SJSA1 (cell line): Measurements from ENCODE around the gene MUC20. TPM values are rescaled to one million over a fixed set of nuclear protein-coding genes. Genes with fewer than 3 reads are reported as not detected.
"Not testable (repeated sequence)": the region's sequence is repeated elsewhere in the genome, so short reads cannot be mapped to it uniquely, and the experiment has no call there.

Experiments
- DNase-seq, 2 experiments: peaks; one replicate each; pipeline ENCODE4 v3.0.0-alpha.2; 2015 to 2020; ENCODE audit warnings: low spot score in 2 of 2, low read depth in 1 of 2
- H3K27ac ChIP-seq: fragments of 250-450 bp; sonication (Bioruptor Pico); 2 replicates; pipeline ENCODE4 v1.5.1; 2020; ENCODE audit warnings: mild to moderate bottlenecking, moderate library complexity
- H3K27me3 ChIP-seq: fragments of 250-450 bp; sonication (Bioruptor Pico); replicated peaks from 2 replicates; pipeline ENCODE4 v1.5.1; 2020; ENCODE audit warnings: mild to moderate bottlenecking, moderate library complexity
- H3K36me3 ChIP-seq: fragments of 250-450 bp; sonication (Bioruptor Pico); 2 replicates; pipeline ENCODE4 v1.5.1; 2020; ENCODE audit warnings: mild to moderate bottlenecking
- H3K4me1 ChIP-seq: fragments of 250-450 bp; sonication (Bioruptor Pico); replicated peaks from 2 replicates; pipeline ENCODE4 v1.6.1; 2021; ENCODE audit warnings: mild to moderate bottlenecking
- H3K4me3 ChIP-seq: fragments of 250-450 bp; sonication (Bioruptor Pico); 2 replicates; pipeline ENCODE4 v1.5.1; 2020; ENCODE audit warnings: mild to moderate bottlenecking
- H3K9me3 ChIP-seq: fragments of 250-450 bp; sonication (Bioruptor Pico); replicated peaks from 2 replicates; pipeline ENCODE4 v1.5.1; 2020; ENCODE audit warnings: mild to moderate bottlenecking
- total RNA-seq: library from RNA; depleted of rRNA; stranded (reverse); fragments of >200 nt; shearing (Covaris generic); gene quantifications from 2 replicates; pipeline ENCODE4 v1.2.3, GENCODE V29; 2014

Gene MUC20
- total RNA-seq, 1 experiment from 2014 or later = not detected

DNA sequence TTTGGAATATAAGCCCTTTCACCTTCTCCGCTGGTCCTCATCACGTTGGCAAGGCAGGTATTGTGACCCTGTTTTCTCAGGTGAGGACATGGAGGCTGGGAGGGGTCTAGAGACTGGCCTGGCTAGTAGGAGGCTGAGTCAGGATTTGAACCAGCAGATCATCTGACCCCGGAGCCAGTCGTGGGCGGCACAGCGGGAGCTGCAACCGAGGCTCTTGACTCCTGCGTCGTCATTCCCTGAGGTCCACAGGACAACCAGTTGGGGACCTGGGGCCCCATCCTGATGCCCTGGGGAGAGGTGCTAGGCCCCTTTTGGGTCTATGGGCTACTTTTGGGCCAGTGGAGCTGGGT lies 2.2 kb downstream of the MUC20 start:
- not testable (repeated sequence) for DNase-seq, H3K36me3 ChIP-seq, H3K4me1 ChIP-seq, H3K9me3 ChIP-seq, H3K4me3 ChIP-seq, H3K27ac ChIP-seq
- peaks cover 16% of the 10 kb centered on the region for H3K27me3 ChIP-seq

DNA sequence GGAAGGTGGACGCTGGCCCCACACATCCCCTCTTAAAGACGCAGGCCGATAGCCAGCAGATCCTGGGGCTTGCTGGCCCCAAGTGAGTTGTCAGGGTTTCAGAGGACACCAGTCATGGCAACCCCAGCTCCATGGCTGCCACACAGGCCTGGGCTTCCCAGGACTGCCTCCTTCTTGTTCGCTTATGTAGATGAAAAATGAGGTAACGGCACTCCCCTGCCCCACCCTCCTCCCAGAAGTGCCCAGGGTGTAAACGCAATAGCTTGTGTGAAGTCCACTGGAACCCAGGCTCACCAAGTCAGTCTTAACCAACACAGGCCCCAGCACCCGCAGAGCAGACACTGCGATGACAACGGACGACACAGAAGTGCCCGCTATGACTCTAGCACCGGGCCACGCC lies 3.6 kb downstream of the MUC20 start:
- not testable (repeated sequence) for DNase-seq, H3K4me1 ChIP-seq, H3K9me3 ChIP-seq, H3K4me3 ChIP-seq, H3K36me3 ChIP-seq, H3K27ac ChIP-seq
- H3K27me3 ChIP-seq = peaks cover 11% of the 10 kb centered on the region

DNA sequence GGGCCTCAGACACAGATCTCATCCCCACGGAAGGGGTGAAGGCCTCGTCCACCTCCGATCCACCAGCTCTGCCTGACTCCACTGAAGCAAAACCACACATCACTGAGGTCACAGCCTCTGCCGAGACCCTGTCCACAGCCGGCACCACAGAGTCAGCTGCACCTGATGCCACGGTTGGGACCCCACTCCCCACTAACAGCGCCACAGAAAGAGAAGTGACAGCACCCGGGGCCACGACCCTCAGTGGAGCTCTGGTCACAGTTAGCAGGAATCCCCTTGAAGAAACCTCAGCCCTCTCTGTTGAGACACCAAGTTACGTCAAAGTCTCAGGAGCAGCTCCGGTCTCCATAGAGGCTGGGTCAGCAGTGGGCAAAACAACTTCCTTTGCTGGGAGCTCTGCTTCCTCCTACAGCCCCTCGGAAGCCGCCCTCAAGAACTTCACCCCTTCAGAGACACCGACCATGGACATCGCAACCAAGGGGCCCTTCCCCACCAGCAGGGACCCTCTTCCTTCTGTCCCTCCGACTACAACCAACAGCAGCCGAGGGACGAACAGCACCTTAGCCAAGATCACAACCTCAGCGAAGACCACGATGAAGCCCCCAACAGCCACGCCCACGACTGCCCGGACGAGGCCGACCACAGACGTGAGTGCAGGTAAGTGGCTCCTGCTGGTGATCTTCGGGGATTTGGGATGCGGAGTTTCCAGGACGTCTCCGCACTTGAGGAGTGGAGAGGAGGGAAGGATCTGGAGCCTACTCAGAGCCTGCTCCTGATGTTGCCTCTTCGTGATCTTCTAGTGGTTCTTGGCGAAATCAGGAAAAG lies 5.3 kb downstream of the MUC20 start:
- DNase-seq, H3K36me3 ChIP-seq, H3K9me3 ChIP-seq, H3K27ac ChIP-seq, H3K4me3 ChIP-seq, H3K4me1 ChIP-seq: not testable (repeated sequence)
- peaks cover 14% of the 10 kb centered on the region for H3K27me3 ChIP-seq

DNA sequence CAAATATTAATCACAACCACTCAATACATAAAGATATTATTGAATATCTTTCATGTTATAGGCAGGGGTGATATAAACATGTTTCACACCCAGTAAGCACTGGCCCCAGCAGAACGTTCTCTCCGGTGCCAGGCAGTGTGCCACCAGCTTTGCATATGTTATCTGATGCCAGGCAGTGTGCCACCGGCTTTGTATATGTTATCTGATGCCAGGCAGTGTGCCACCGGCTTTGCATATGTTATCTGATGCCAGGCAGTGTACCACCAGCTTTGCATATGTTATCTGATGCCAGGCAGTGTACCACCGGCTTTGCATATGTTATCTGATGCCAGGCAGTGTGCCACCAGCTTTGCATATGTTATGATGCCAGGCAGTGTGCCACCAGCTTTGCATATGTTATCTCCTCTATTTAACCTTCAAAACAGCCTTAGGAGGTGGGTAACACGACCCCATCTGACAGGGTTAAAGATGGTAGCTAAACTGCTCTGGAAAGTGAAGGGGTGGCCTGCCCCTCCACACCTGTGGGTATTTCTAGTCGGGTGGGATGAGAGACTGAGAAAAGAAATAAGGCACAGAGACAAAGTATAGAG lies 6.9 kb downstream of the MUC20 start:
- peaks cover 17% of the 10 kb centered on the region for H3K27me3 ChIP-seq
- no peak for DNase-seq
- no peaks in the 10 kb centered on the region for H3K36me3 ChIP-seq

DNA sequence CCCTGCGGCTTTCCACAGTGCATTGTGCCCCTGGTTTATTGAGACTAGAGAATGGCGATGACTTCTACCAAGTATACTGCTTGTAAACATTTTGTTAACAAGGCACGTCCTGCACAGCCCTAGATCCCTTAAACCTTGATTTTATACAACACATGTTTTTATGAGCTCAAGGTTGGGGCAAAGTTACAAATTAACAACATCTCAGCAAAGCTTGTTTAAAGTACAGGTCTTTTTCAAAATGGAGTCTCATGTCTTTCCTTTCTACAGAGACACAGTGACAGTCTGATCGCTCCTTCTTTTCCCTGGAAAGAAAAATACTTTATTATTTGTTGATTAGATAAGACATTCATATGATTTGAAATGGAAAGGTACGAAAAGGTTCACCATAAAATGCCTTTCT lies 8.0 kb downstream of the MUC20 start:
- H3K9me3 ChIP-seq, H3K27ac ChIP-seq, DNase-seq, H3K4me3 ChIP-seq, H3K36me3 ChIP-seq, H3K4me1 ChIP-seq: not testable (repeated sequence)
- peaks cover 25% of the 10 kb centered on the region for H3K27me3 ChIP-seq

More for the DNA sequence above, 6.9 kb downstream of the MUC20 start:
- Histone ChIP-seq H3K27ac (no peak overlapping the region), H3K9me3 (no peaks in the 10 kb centered on the region), H3K4me3 (no peak overlapping the region), H3K4me1 (no peaks in the 10 kb centered on the region)

- no peak overlapping the region for H3K27ac ChIP-seq
- H3K36me3 ChIP-seq = no peaks in the 10 kb centered on the region
- no peaks in the 10 kb centered on the region for H3K9me3 ChIP-seq
- H3K4me3 ChIP-seq = no peak overlapping the region
- peaks cover 28% of the 10 kb centered on the region for H3K27me3 ChIP-seq
- no peaks in the 10 kb centered on the region for H3K4me1 ChIP-seq
- DNase-seq = no peak
These were observed 8.9 kb downstream of the MUC20 start for GRCh38 chr3:195729476-195730251.

GRCh38 chr3:195731356-195731905 lies 10.7 kb downstream of the MUC20 start:
- Histone ChIP-seq H3K27ac (no peak overlapping the region), H3K36me3 (no peaks in the 10 kb centered on the region), H3K4me1 (no peaks in the 10 kb centered on the region), H3K9me3 (no peaks in the 10 kb centered on the region), H3K27me3 (peaks cover 40% of the 10 kb centered on the region), H3K4me3 (no peak overlapping the region)
- no peak for DNase-seq

- Histone ChIP-seq H3K4me1 (no peaks in the 10 kb centered on the region), H3K27ac (no peak overlapping the region), H3K4me3 (no peak overlapping the region), H3K27me3 (peaks cover 48% of the 10 kb centered on the region), H3K36me3 (no peaks in the 10 kb centered on the region), H3K9me3 (no peaks in the 10 kb centered on the region)
- no peak for DNase-seq
These were observed 12.2 kb downstream of the MUC20 start for GRCh38 chr3:195732940-195733339.

- no peak for DNase-seq
- H3K9me3 ChIP-seq = no peaks in the 10 kb centered on the region
- peaks cover 34% of the 10 kb centered on the region for H3K27me3 ChIP-seq
- no peaks in the 10 kb centered on the region for H3K4me1 ChIP-seq
- no peak overlapping the region for H3K4me3 ChIP-seq
- no peaks in the 10 kb centered on the region for H3K36me3 ChIP-seq
- no peak overlapping the region for H3K27ac ChIP-seq
These were observed 14.4 kb downstream of the MUC20 start for GRCh38 chr3:195735036-195735695.

DNA sequence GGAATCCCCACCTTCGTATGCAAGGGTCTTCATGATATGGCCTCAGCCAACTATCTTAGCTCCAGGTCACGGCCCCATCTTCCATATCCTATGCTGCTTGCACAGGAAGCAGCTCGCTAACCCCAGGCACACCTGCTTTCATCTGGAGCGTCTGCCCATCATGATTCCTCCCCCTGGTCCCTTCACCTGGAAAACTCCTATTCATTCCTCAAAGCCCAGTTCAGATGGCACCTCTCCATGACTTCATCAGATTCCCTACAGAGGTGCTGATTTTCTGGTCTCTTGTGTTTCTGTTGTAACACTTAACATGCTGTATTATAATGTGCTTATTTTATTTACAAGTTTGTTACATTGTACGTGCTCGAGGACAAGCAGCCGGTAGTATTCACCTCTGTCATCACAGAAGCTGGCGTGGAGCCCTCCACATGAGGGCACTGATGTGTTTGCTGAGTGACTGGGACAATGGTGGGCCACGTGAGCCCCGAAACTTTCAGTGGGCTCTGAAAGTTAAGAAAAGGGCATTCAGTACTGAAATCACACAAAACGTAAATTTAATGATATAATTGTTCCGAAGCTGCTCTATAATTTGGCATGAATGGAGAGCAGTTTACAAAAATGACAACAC lies 16.2 kb downstream of the MUC20 start:
- H3K36me3 ChIP-seq = no peaks in the 10 kb centered on the region

DNA sequence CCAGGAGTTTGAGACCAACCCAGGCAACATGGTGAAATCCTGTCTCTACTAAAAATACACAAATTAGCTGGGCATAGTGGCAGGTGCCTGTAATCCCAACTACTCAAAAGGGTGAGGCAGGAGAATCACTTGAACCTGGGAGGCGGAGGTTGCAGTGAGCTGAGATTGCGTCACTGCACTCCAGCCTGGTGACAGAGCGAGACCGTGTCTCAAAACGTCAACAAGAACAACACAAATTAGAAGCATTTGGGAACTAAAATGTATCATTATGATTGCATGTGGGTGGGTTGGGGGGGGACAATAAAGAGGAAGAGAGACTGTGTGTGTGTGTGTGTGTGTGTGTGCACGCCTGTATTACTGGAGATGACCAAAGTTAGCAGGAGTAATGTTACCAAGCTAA lies 17.0 kb downstream of the MUC20 start:
- not testable (repeated sequence) for H3K36me3 ChIP-seq, H3K27ac ChIP-seq, DNase-seq, H3K9me3 ChIP-seq, H3K4me3 ChIP-seq, H3K4me1 ChIP-seq
- peaks cover 43% of the 10 kb centered on the region for H3K27me3 ChIP-seq

More for the DNA sequence above, 16.2 kb downstream of the MUC20 start:
- Histone ChIP-seq H3K27me3 (peaks cover 40% of the 10 kb centered on the region), H3K4me1 (no peaks in the 10 kb centered on the region), H3K9me3 (no peaks in the 10 kb centered on the region), H3K27ac (no peak overlapping the region), H3K4me3 (no peak overlapping the region)
- no peak for DNase-seq

DNA sequence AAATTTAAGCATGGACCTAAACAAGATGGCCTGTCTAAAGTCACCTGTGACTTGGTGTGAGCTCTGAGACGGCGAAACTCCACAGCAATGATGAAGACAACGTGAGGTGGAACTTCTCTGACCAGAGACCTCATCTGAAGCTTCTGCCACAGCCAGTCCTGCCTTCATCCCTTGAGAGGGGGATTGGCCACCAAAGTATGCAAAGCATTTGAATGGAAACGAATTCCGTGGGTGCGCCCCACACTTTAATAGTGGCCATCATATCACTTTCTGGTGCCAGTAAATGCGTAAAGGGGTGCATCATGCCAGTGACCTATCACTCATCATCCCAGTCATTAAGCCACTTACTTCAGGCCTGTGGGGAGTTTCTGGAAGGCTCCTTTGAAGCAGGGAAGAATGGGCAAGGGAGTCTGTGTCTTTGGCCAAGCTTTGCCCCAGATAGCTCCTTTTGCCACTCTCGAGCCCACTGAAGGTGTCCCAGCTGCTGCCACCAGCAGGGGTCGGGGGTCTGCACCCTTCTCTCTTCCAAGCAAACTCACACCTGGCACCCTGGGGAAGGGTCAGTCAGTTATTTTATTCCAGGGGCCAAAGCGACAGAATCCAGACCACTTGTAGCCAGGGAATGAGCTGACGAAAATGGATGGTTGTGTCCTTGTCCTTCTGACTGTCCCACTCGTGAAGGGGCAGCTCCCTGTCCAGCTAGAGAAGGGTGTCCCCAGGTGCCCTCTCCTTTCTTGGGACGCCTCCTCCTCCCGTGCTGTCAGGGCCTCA lies 17.7 kb downstream of the MUC20 start:
- H3K9me3 ChIP-seq = no peaks in the 10 kb centered on the region
- H3K36me3 ChIP-seq = no peaks in the 10 kb centered on the region
- no peaks in the 10 kb centered on the region for H3K4me1 ChIP-seq
- DNase-seq = no peak
- H3K27me3 ChIP-seq = peaks cover 39% of the 10 kb centered on the region
- H3K27ac ChIP-seq = no peak overlapping the region
- H3K4me3 ChIP-seq = no peak overlapping the region
